ENCODE data around the gene ARHGEF37. TPM values are rescaled to one million over a fixed set of nuclear protein-coding genes. Genes with fewer than 3 reads are reported as not detected.
"Not testable (repeated sequence)": the region's sequence is repeated elsewhere in the genome, so short reads cannot be mapped to it uniquely, and the experiment has no call there.

The ARHGEF37 gene
- total and polyA plus RNA-seq, 2 of the 8 experiments (the other 6 are each of a cell fraction or from before 2014, with no cell fraction given): 0.21 to 0.48 TPM

DNA sequence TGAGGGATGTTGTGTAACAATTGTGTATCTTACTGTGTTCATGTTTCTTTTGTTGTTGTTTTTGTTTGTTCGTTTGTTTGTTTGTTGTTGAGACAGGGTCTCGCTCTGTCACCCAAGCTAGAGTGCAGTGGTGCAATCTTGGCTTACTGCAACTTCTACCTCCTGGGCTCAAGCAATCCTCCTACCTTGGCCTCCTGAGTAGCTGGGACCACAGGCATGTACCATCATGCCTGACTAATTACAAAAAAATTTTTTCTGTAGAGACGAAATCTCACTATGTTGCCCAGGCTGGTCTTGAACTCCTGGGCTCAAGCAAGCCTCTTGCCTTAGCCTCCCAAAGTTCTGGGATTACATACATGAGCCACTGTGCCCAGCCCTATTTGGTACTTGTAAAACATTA, 13.8 kb downstream of the ARHGEF37 start:
- H2BK5ac ChIP-seq (ENCODE audit: low read depth, low read length); H4K20me1 ChIP-seq (replicated peaks in 1 of 2; ENCODE audit: control insufficient read depth in 1 of 2, insufficient read depth in 2 of 2, low read length in 2 of 2); H3K4ac ChIP-seq (replicated peaks; ENCODE audit: insufficient read length, low read depth, low read length); H3K4me3 ChIP-seq (ENCODE audit: extremely low read depth in 1 of 4, insufficient read depth in 2 of 4, low read depth in 3 of 4, low read length in 4 of 4); H3K23ac ChIP-seq (ENCODE audit: insufficient read length); H3K23me2 ChIP-seq (ENCODE audit: low read depth, low read length); DNase-seq (ENCODE audit: low read depth in 1 of 2, low spot score in 2 of 2); H3K79me1 ChIP-seq (ENCODE audit: low read depth, low read length); H3K14ac ChIP-seq (ENCODE audit: insufficient read length); FAIRE-seq; H2BK15ac ChIP-seq (ENCODE audit: low read length); H3K79me2 ChIP-seq (ENCODE audit: control insufficient read depth in 1 of 2, insufficient read depth in 2 of 2, low read length in 2 of 2); H3K9ac ChIP-seq (replicated peaks in 1 of 4; ENCODE audit: extremely low read depth in 1 of 4, low read depth in 3 of 4, low read length in 3 of 4); H3K9me3 ChIP-seq (ENCODE audit: insufficient read depth in 2 of 2, low read depth in 1 of 2, low read length in 1 of 2); H2BK12ac ChIP-seq (ENCODE audit: low read depth, low read length); H2AK5ac ChIP-seq (ENCODE audit: low read depth, low read length); H3K4me1 ChIP-seq (replicated peaks in 1 of 4; ENCODE audit: control insufficient read depth in 3 of 4, insufficient read depth in 4 of 4, low read length in 3 of 4); H4K5ac ChIP-seq (ENCODE audit: insufficient read length, low read depth, low read length); H4K91ac ChIP-seq (replicated peaks; ENCODE audit: insufficient read length, low read length); H3K36me3 ChIP-seq (ENCODE audit: control insufficient read depth in 2 of 4, insufficient read depth in 4 of 4, low read length in 3 of 4); H2BK20ac ChIP-seq (ENCODE audit: low read length); H3K27ac ChIP-seq (ENCODE audit: low read depth, low read length); H3K18ac ChIP-seq (ENCODE audit: extremely low read depth, low read length); H4K8ac ChIP-seq (ENCODE audit: extremely low read depth, insufficient read depth, low read length); H3K27me3 ChIP-seq (replicated peaks in 1 of 4; ENCODE audit: control insufficient read depth in 3 of 4, extremely low read depth in 1 of 4, insufficient read depth in 3 of 4, low read length in 3 of 4); H2AFZ ChIP-seq (ENCODE audit: low read length); H3K4me2 ChIP-seq (ENCODE audit: insufficient read depth in 1 of 2, low read depth in 2 of 2, low read length in 2 of 2); H2BK120ac ChIP-seq (replicated peaks; ENCODE audit: low read depth, low read length); POLR2A ChIA-PET (ENCODE audit: partially characterized antibody); H3K56ac ChIP-seq (replicated peaks; ENCODE audit: insufficient read length, low read depth, low read length): not testable (repeated sequence)
- 84% methylated on average over 3 of the region's 3 CpGs; no CpG with 5 or more reads in 1 of the 2 experiments for WGBS, 2 experiments (ENCODE audit: extremely low coverage in 1 of 2, insufficient coverage in 1 of 2, insufficient read length in 1 of 2, insufficient replicate concordance in 2 of 2, low coverage in 1 of 2, low lambda C conversion rate in 2 of 2, missing lambda C conversion rate in 1 of 2)
- CTCF ChIA-PET (ENCODE audit: partially characterized antibody): interaction anchor here (1.6 to 2.4 kb wide), 3 partner anchors 23 to 228 kb away, joined by 5 to 6 read pairs (median 6); no protein-coding TSS in a partner anchor
